Spleen (tissue), 11 donors: ENCODE data around the gene MRPL38. TPM values are rescaled to one million over a fixed set of nuclear protein-coding genes. Genes with fewer than 3 reads are reported as not detected.
A peak's percentile ranks its signal among the peaks of the same experiment; 100 is the strongest.

Source experiments
- DNase-seq: peaks from one replicate; pipeline ENCODE4 v3.0.0-alpha.2; 2020
- H3K27ac ChIP-seq, 8 donors: fragments of 200-600 bp; sonication (generic) in 7 of 8; 1 replicate in 4 of 8; 2 replicates in 4 of 8; pipeline versions ENCODE4 v1.5.0 to v1.8.0; 2016 to 2021; ENCODE audit warnings: inconsistent platforms in 4 of 8, mild to moderate bottlenecking in 4 of 8, moderate library complexity in 1 of 8
- H3K27me3 ChIP-seq, 7 donors: fragments of 200-600 bp; sonication (generic) in 6 of 7; replicated peaks in 1 of 7; 1 replicate in 4 of 7; 2 replicates in 3 of 7; pipeline versions ENCODE4 v1.5.0 to v1.8.0; 2016 to 2021; ENCODE audit warnings: inconsistent platforms in 3 of 7, mild to moderate bottlenecking in 1 of 7
- H3K36me3 ChIP-seq, 6 donors: fragments of 200-600 bp; sonication (generic) in 5 of 6; 1 replicate in 4 of 6; 2 replicates in 2 of 6; pipeline versions ENCODE4 v1.5.0 to v1.8.0; 2016 to 2021; ENCODE audit warnings: inconsistent platforms in 2 of 6
- H3K4me1 ChIP-seq, 6 donors: fragments of 200-600 bp; sonication (generic) in 5 of 6; 1 replicate in 3 of 6; 2 replicates in 3 of 6; pipeline versions ENCODE4 v1.5.0 to v1.8.0; 2016 to 2021; ENCODE audit warnings: inconsistent platforms in 3 of 6
- H3K4me3 ChIP-seq, 8 donors: fragments of 200-600 bp; sonication (generic) in 7 of 8; 1 replicate in 4 of 8; 2 replicates in 4 of 8; pipeline versions ENCODE4 v1.5.0 to v1.8.0; 2016 to 2021; ENCODE audit warnings: inconsistent platforms in 4 of 8, mild to moderate bottlenecking in 4 of 8, moderate library complexity in 2 of 8
- H3K9me3 ChIP-seq, 8 donors: fragments of 200-600 bp; sonication (generic) in 7 of 8; 1 replicate in 4 of 8; 2 replicates in 4 of 8; pipeline versions ENCODE4 v1.5.0 to v1.8.0; 2016 to 2021; ENCODE audit warnings: inconsistent platforms in 4 of 8
- POLR2A ChIP-seq, 3 donors: fragments of 450-650 bp; IDR thresholded peaks; one replicate each; pipeline ENCODE4 v1.5.1; 2017; ENCODE audit warnings: antibody characterized with exemption in 3 of 3, mild to moderate bottlenecking in 1 of 3
- POLR2AphosphoS5 ChIP-seq, 3 donors: sonication (generic); formaldehyde crosslinking; IDR thresholded peaks; one replicate each; pipeline ENCODE4 v1.5.1; 2017; ENCODE audit warnings: antibody characterized with exemption in 3 of 3
- WGBS, 5 donors: extraction: QIAGEN DNeasy Blood & Tissue Kit in 3 of 5; methylation state at CpG; one replicate each; pipeline versions ENCODE4 v1.1.5 to v1.1.7; 2013 to 2018; 5-methylcytosine and 5-hydroxymethylcytosine counted together
- intact Hi-C: fragments of 100-400 bp; cut with DNase I; formaldehyde crosslinking; loops from one replicate; pipeline ENCODE4 v1.15.0; 2023; ENCODE audit warnings: low total_unique reads
- polyA plus RNA-seq, 3 donors: library from polyadenylated mRNA; stranded (reverse); fragments of 200-250 nt; gene quantifications; one replicate each; pipeline ENCODE4 v1.2.1, GENCODE V29; 2013
- total RNA-seq, 7 donors: library from RNA; depleted of rRNA in 3 of 7; stranded (reverse); fragments of >200 nt in 3 of 7; fragmentation: NEBNext Ultra II Directional in 4 of 7; extraction: Animal tissue kit (Norgen Biotek cat#: 25700) in 4 of 7; gene quantifications; one replicate each; pipeline versions ENCODE4 v1.1.0 to v1.2.1, GENCODE V29; 2016 to 2021
- TF ChIP-seq, protein P1 (sequence below), 11 experiments: fragments of 200-600 bp in 7 of 11; fragments of 450-650 bp in 4 of 11; sonication (generic) in 4 of 11; IDR thresholded peaks in 8 of 11; conservative IDR thresholded peaks in 3 of 11; 1 replicate in 7 of 11; 2 replicates in 4 of 11; pipeline versions ENCODE4 v1.4.0 to v1.8.0; 2016 to 2021; ENCODE audit warnings: antibody characterized with exemption in 11 of 11, inconsistent platforms in 4 of 11, mild to moderate bottlenecking in 1 of 11
- donor health status: healthy with polysubstance abuse.
- donor health status: DM: no; HTN: no; CAD: no; lungs with moderate emphysema.
- donor health status: DM: no; HTN: no; CAD: no.
- donor health status: Bipolar disorder and iron deficiency.
- donor health status: healthy.
- donor health status: DM: no; HTN: no; CAD: no.
- donor health status: DM: yes; HTN: yes; CAD: no.

Gene MRPL38
- total and polyA plus RNA-seq, 10 donors: 40.1 to 90.6 (median 76.6) TPM

DNA sequence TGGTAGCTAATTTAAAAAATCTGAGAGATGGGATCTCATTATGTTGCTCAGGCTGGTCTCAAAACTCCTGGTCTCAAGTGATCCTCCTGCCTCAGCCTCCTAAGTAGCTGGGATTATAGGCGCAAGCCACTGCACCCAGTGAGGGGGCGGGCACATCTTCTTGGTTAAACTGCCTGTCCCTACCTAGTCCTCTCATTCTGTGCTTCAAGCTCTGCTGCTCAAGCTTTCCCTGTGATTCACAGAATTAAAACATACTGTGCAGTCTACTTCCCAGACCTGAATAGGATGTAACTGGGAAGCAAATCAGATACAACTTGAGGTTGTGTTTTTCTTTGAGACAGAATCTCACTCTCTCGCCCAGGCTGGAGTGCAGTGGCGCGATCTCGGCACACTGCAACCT, 2.3 kb downstream of the MRPL38 start:
- H3K4me1 ChIP-seq: peaks cover 5 to 51% (median 29%) of the 10 kb centered on the region in 6 donors
- no peak overlapping the region for H3K4me3 ChIP-seq
- no peaks in the 10 kb centered on the region for H3K27me3 ChIP-seq
- TF ChIP-seq, protein P1, sequence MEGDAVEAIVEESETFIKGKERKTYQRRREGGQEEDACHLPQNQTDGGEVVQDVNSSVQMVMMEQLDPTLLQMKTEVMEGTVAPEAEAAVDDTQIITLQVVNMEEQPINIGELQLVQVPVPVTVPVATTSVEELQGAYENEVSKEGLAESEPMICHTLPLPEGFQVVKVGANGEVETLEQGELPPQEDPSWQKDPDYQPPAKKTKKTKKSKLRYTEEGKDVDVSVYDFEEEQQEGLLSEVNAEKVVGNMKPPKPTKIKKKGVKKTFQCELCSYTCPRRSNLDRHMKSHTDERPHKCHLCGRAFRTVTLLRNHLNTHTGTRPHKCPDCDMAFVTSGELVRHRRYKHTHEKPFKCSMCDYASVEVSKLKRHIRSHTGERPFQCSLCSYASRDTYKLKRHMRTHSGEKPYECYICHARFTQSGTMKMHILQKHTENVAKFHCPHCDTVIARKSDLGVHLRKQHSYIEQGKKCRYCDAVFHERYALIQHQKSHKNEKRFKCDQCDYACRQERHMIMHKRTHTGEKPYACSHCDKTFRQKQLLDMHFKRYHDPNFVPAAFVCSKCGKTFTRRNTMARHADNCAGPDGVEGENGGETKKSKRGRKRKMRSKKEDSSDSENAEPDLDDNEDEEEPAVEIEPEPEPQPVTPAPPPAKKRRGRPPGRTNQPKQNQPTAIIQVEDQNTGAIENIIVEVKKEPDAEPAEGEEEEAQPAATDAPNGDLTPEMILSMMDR (IDR thresholded peaks at IDR 0.05 in 8 of 11, conservative IDR thresholded peaks at IDR 0.05 in 3 of 11): no peak
- TF ChIP-seq POLR2AphosphoS5 (IDR thresholded peaks at IDR 0.05) (no peak), POLR2A (IDR thresholded peaks at IDR 0.05) (no peak)
- no peak overlapping the region for H3K27ac ChIP-seq
- H3K36me3 ChIP-seq: peaks cover 0 to 61% (median 48%) of the 10 kb centered on the region in 6 donors
- intact Hi-C loops: no loop called here
- 93 to 99% (median 96%) methylated on average over 6 of the region's 6 CpGs for WGBS, 5 donors
- H3K9me3 ChIP-seq: no peaks in the 10 kb centered on the region
- no peak for DNase-seq

DNA sequence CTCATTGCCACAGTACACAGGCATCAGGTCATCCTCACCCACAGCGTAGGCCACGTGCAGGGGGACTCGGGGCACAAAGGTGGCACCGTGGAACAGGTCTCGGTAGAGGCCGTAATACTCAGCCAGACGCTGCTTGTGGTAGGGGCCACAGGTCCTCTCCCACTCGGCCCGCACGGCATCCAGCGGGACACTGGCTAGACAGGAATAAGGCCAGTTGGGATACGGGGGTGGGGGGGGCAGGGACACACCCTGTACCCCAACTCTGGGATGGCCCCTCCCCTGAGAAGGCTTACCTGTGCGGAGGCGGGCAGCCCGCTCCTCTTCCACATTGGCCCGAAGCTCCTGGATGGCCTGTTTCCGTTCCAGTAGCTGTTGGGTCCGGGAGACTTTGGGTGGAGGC, 3.0 kb downstream of the MRPL38 start:
- WGBS, 5 donors: 90 to 96% (median 93%) methylated on average over 5 to 18 of the region's 18 CpGs
- peak; percentile 67 for DNase-seq
- intact Hi-C loops: no loop called here

DNA sequence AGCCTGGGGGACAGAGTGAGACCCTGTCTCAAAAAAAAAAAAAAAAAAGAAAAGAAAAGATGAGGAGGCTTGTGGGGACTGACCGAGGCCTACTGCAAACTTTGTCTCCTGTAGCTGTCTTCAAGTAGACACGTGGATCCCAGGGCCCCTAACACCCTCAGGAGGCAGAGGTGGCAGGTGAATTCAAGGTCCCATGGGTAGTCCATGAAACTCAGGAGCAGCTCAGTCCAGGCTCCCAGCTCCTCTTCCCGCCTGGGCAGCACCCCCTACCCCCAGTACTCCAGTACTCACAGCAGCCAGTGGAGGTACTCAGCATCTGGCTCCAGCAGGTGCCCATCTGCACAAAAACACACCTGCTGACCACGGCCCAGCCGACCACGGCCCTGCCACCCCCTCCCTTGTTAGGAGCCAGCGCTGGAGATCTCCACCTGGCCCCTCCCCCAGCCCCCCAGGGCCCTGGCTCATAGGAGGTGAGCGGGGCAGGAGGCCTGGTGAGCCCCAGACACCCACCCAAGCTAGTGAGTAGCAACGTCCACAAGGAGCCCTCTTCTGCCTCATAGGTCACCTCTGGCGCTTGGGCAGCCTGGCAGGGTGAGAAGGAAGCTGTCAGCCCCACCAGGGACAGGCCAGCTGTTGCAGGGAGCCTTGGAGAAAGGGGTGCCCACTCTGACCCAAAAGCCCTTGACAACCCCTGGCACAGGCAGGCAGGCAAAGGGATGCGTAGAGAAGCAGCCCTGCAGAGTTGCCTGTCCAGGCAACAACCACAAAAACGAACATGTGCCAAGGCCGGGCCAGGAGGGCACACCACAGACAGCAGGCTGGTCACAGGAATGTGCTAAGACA, 3.8 kb downstream of the MRPL38 start:
- intact Hi-C loops: no loop called here
- H3K36me3 ChIP-seq: peaks cover 0 to 61% (median 48%) of the 10 kb centered on the region in 6 donors
- peaks cover 5 to 60% (median 35%) of the 10 kb centered on the region in 6 donors for H3K4me1 ChIP-seq
- H3K27me3 ChIP-seq: no peaks in the 10 kb centered on the region
- TF ChIP-seq, protein P1 (IDR thresholded peaks at IDR 0.05 in 8 of 11, conservative IDR thresholded peaks at IDR 0.05 in 3 of 11): no peak
- TF ChIP-seq POLR2AphosphoS5 (IDR thresholded peaks at IDR 0.05): peak in 1 of 3 donors; percentile 29
- WGBS, 5 donors: 81 to 93% (median 89%) methylated on average over 7 to 13 of the region's 13 CpGs
- H3K27ac ChIP-seq: no peak overlapping the region
- H3K9me3 ChIP-seq: no peaks in the 10 kb centered on the region
- peak; percentile 77 for DNase-seq
- H3K4me3 ChIP-seq: no peak overlapping the region

More for the DNA sequence above, 3.0 kb downstream of the MRPL38 start:
- Histone ChIP-seq H3K27ac (no peak overlapping the region), H3K36me3 (peaks cover 0 to 61% (median 48%) of the 10 kb centered on the region in 6 donors), H3K9me3 (no peaks in the 10 kb centered on the region), H3K4me3 (no peak overlapping the region), H3K4me1 (peaks cover 5 to 57% (median 34%) of the 10 kb centered on the region in 6 donors), H3K27me3 (no peaks in the 10 kb centered on the region)
- TF ChIP-seq POLR2A (IDR thresholded peaks at IDR 0.05) (no peak), POLR2AphosphoS5 (IDR thresholded peaks at IDR 0.05) (peak in 1 of 3 donors; percentile 8)
- TF ChIP-seq, protein P1 (IDR thresholded peaks at IDR 0.05 in 8 of 11, conservative IDR thresholded peaks at IDR 0.05 in 3 of 11): no peak

DNA sequence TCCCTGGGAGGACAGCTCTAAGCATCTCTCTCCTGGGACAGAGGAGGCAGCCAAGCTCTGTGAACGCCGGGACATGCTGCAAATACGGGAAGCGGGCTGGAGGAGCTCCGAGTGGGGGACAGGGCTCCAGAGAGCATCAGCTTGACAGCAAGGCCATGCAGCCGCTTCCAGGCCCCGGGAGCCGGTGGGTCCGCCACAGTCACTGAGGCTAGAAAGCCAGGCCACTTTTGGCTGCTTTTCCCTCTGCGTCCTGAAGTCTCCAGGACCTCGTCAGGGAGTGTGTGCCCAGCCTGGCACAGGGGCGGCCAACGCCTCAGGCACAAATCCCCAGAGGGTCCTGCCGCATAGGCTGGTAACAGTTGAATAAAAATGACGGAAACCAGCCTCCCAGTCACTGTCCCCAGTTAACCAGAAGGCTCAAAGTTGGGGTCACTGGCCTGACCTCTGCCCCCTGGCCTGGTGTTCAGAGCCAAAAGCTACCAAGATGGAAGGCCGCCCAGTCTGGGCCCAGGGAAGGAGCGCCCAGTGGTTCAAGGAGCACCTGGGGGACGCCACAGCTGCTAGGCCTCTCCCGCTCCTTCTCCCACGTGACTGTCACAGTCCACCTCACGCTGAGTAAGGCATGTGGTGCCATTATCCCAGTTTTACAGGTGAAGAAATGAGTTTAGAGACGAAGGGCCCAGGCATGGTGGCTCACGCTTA, 4.8 kb downstream of the MRPL38 start:
- no peaks in the 10 kb centered on the region for H3K9me3 ChIP-seq
- no peak overlapping the region for H3K27ac ChIP-seq
- TF ChIP-seq POLR2AphosphoS5 (IDR thresholded peaks at IDR 0.05): peak in 2 of 3 donors; percentile 10 to 37
- TF ChIP-seq, protein P1 (IDR thresholded peaks at IDR 0.05 in 8 of 11, conservative IDR thresholded peaks at IDR 0.05 in 3 of 11): no peak
- no peak for TF ChIP-seq POLR2A (IDR thresholded peaks at IDR 0.05)
- intact Hi-C loops: no loop called here
- H3K27me3 ChIP-seq: no peaks in the 10 kb centered on the region
- 92 to 95% (median 92%) methylated on average over 17 to 23 of the region's 23 CpGs for WGBS, 5 donors
- H3K36me3 ChIP-seq: peaks cover 0 to 61% (median 48%) of the 10 kb centered on the region in 6 donors
- peak; percentile 69 for DNase-seq
- H3K4me3 ChIP-seq: no peak overlapping the region
- peaks cover 15 to 60% (median 36%) of the 10 kb centered on the region in 6 donors for H3K4me1 ChIP-seq
